HEK293 (cell line): ENCODE results near the gene CRY1.
A peak's percentile ranks its signal among the peaks of the same experiment; 100 is the strongest.

ENCODE experiments used
- CTCF ChIA-PET: fragments of 350-600 bp; formaldehyde crosslinking; extraction: SDS; loops from one replicate; lab custom pipeline; 2021; ENCODE audit warnings: antibody characterized with exemption; lab: Yijun Ruan, JAX
- POLR2A ChIA-PET: fragments of 300-600 bp; formaldehyde crosslinking; extraction: SDS; loops from one replicate; lab custom pipeline; 2020; ENCODE audit warnings: antibody characterized with exemption, inconsistent platforms; lab: Yijun Ruan, JAX
- H3K27ac ChIP-seq: fragments of 200-500 bp; sonication (Bioruptor generic); 2 replicates; pipeline ENCODE4 v1.5.1; 2014; ENCODE audit warnings: low read depth, low read length, control low read depth, inconsistent platforms; ENCODE audit errors: extremely low read depth
- H3K36me3 ChIP-seq, 2 experiments: fragments of 200-500 bp in 1 of 2; sonication (Bioruptor generic) in 1 of 2; 1 replicate in 1 of 2; 2 replicates in 1 of 2; pipeline ENCODE4 v1.5.1; 2014 to 2017; ENCODE audit warnings: inconsistent platforms in 2 of 2, low read length in 2 of 2; ENCODE audit not compliant: control insufficient read depth in 2 of 2, insufficient read depth in 1 of 2
- H3K4me1 ChIP-seq: fragments of 200-500 bp; sonication (Bioruptor generic); 2 replicates; pipeline ENCODE4 v1.5.1; 2014; ENCODE audit warnings: mild to moderate bottlenecking, low read length, inconsistent platforms; ENCODE audit not compliant: control insufficient read depth, insufficient read depth
- H3K4me3 ChIP-seq: 2 replicates; pipeline ENCODE4 v1.5.1; 2011; ENCODE audit warnings: low read depth, mild to moderate bottlenecking, control low read depth, low read length, moderate library complexity
- H3K9me3 ChIP-seq: fragments of 200-500 bp; sonication (Bioruptor generic); 2 replicates; pipeline ENCODE4 v1.5.1; 2014; ENCODE audit warnings: low read depth, low read length, inconsistent platforms; ENCODE audit not compliant: control insufficient read depth, insufficient read depth
- HOXA7 ChIP-seq: sonication (generic); formaldehyde crosslinking; IDR thresholded peaks from 2 replicates; pipeline ENCODE4 v1.8.1; 2022; ENCODE audit warnings: missing genetic modification reagents, borderline replicate concordance
- KLF7 ChIP-seq: fragments of 450-650 bp; formaldehyde crosslinking; IDR thresholded peaks from 2 replicates; pipeline ENCODE4 v1.5.1; 2016; ENCODE audit warnings: missing biosample characterization, missing genetic modification characterization, borderline replicate concordance
- KLF9 ChIP-seq: fragments of 450-650 bp; formaldehyde crosslinking; IDR thresholded peaks from 2 replicates; pipeline ENCODE4 v1.5.1; 2016; ENCODE audit warnings: missing biosample characterization, missing genetic modification characterization, low read depth
- YY1 ChIP-seq: fragments of 450-650 bp; formaldehyde crosslinking; IDR thresholded peaks from 2 replicates; pipeline ENCODE4 v1.5.1; 2018; ENCODE audit warnings: missing biosample characterization, missing genetic modification characterization
- ZNF292 ChIP-seq: fragments of 450-650 bp; formaldehyde crosslinking; IDR thresholded peaks from 2 replicates; pipeline ENCODE4 v1.5.1; 2016; ENCODE audit warnings: low read depth, missing biosample characterization, missing genetic modification characterization, borderline replicate concordance
- ZNF394 ChIP-seq: fragments of 450-650 bp; formaldehyde crosslinking; IDR thresholded peaks from 2 replicates; pipeline ENCODE4 v1.5.1; 2016; ENCODE audit warnings: missing biosample characterization, missing genetic modification characterization, mild to moderate bottlenecking, moderate library complexity, borderline replicate concordance
- ZNF560 ChIP-seq: fragments of 450-650 bp; formaldehyde crosslinking; IDR thresholded peaks from 2 replicates; pipeline ENCODE4 v1.5.1; 2017; ENCODE audit warnings: missing biosample characterization, missing genetic modification characterization, borderline replicate concordance
- ZNF600 ChIP-seq: fragments of 450-650 bp; formaldehyde crosslinking; IDR thresholded peaks from 2 replicates; pipeline ENCODE4 v1.5.1; 2016; ENCODE audit warnings: missing biosample characterization, missing genetic modification characterization
- TF ChIP-seq, protein P1 (sequence below): fragments of 450-650 bp; formaldehyde crosslinking; IDR thresholded peaks from 2 replicates; pipeline ENCODE4 v1.5.1; 2017; ENCODE audit warnings: missing biosample characterization, missing genetic modification characterization
- TF ChIP-seq, protein P2 (sequence below): fragments of 450-650 bp; formaldehyde crosslinking; IDR thresholded peaks from 2 replicates; pipeline ENCODE4 v1.5.1; 2016; ENCODE audit warnings: missing biosample characterization, missing genetic modification characterization, low read depth
- TF ChIP-seq, protein P3 (sequence below): fragments of 450-650 bp; formaldehyde crosslinking; IDR thresholded peaks from 2 replicates; pipeline ENCODE4 v1.5.1; 2016; ENCODE audit warnings: missing biosample characterization, missing genetic modification characterization
- TF ChIP-seq, protein P4 (sequence below): fragments of 450-650 bp; formaldehyde crosslinking; IDR thresholded peaks from 2 replicates; pipeline ENCODE4 v1.5.1; 2016; ENCODE audit warnings: missing biosample characterization, missing genetic modification characterization, low read depth
- TF ChIP-seq, protein P5 (sequence below): fragments of 450-650 bp; formaldehyde crosslinking; IDR thresholded peaks from 2 replicates; pipeline ENCODE4 v1.5.1; 2016; ENCODE audit warnings: missing biosample characterization, missing genetic modification characterization

Gene CRY1

DNA sequence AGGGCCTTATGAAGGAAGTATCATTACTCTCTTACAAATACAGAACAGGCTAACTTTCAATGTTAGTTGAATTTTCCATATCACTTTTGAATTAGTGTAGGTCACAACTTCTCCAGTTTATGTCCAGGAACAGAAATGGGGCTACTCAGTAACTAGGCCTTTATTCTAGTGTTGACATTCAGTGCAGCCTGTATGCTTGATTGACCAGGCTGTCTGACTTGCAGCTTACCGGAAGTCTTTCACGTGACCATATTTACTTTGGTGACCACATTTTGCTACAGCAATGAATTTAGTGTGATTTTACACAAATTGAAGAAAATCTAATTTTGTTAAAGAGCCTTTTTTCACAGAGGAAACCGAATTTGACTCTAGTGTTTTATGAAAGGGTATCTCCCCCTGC is 118.8 kb downstream of the CRY1 start:
- Histone ChIP-seq H3K36me3 (peaks cover 6 to 20% of the 10 kb centered on the region in 2 experiments; a peak in 2 of 3 replicates), H3K4me3 (no peak overlapping the region), H3K9me3 (no peaks in the 10 kb centered on the region), H3K27ac (no peak overlapping the region), H3K4me1 (peaks cover 7% of the 10 kb centered on the region; the same call in 1 of the 2 replicates)
- TF ChIP-seq, protein P1, sequence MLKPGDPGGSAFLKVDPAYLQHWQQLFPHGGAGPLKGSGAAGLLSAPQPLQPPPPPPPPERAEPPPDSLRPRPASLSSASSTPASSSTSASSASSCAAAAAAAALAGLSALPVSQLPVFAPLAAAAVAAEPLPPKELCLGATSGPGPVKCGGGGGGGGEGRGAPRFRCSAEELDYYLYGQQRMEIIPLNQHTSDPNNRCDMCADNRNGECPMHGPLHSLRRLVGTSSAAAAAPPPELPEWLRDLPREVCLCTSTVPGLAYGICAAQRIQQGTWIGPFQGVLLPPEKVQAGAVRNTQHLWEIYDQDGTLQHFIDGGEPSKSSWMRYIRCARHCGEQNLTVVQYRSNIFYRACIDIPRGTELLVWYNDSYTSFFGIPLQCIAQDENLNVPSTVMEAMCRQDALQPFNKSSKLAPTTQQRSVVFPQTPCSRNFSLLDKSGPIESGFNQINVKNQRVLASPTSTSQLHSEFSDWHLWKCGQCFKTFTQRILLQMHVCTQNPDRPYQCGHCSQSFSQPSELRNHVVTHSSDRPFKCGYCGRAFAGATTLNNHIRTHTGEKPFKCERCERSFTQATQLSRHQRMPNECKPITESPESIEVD: peak; percentile 28; the same call in 1 of the 2 replicates
- TF ChIP-seq ZNF600 (tag by site-specific recombination): no peak
- POLR2A ChIA-PET: interaction anchor here (1.6 kb wide), 1 partner anchor 18 kb away, joined by 3 read pairs; no protein-coding TSS in a partner anchor
- CTCF ChIA-PET: no interaction called here

DNA sequence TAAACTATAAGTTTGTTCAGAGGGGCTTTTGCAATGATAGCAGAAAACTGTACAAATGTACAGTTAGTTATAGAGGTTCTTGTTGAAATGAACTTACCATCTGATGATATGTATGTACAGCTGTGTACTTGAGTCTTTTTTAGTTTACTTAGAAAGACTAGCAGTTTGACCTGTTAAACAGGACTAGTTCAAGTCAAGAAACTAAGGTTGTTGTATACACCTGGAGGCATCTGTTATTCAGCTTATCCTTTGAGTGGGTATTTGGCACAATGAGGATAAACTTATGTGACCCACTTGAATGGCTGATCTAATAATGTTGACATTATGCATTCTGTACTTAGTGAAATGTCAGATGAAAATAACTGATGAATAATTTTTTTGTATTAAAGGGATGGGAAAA is 119.8 kb downstream of the CRY1 start:
- CTCF ChIA-PET: no interaction called here
- TF ChIP-seq KLF7 (tag by site-specific recombination) (no peak), KLF9 (tag by site-specific recombination) (no peak), ZNF394 (no peak), ZNF292 (tag by site-specific recombination) (no peak), HOXA7 (no peak), ZNF560 (no peak), YY1 (tag by site-specific recombination) (no peak)
- TF ChIP-seq, protein P2, sequence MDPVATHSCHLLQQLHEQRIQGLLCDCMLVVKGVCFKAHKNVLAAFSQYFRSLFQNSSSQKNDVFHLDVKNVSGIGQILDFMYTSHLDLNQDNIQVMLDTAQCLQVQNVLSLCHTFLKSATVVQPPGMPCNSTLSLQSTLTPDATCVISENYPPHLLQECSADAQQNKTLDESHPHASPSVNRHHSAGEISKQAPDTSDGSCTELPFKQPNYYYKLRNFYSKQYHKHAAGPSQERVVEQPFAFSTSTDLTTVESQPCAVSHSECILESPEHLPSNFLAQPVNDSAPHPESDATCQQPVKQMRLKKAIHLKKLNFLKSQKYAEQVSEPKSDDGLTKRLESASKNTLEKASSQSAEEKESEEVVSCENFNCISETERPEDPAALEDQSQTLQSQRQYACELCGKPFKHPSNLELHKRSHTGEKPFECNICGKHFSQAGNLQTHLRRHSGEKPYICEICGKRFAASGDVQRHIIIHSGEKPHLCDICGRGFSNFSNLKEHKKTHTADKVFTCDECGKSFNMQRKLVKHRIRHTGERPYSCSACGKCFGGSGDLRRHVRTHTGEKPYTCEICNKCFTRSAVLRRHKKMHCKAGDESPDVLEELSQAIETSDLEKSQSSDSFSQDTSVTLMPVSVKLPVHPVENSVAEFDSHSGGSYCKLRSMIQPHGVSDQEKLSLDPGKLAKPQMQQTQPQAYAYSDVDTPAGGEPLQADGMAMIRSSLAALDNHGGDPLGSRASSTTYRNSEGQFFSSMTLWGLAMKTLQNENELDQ (tag by site-specific recombination): no peak
- TF ChIP-seq, protein P3, sequence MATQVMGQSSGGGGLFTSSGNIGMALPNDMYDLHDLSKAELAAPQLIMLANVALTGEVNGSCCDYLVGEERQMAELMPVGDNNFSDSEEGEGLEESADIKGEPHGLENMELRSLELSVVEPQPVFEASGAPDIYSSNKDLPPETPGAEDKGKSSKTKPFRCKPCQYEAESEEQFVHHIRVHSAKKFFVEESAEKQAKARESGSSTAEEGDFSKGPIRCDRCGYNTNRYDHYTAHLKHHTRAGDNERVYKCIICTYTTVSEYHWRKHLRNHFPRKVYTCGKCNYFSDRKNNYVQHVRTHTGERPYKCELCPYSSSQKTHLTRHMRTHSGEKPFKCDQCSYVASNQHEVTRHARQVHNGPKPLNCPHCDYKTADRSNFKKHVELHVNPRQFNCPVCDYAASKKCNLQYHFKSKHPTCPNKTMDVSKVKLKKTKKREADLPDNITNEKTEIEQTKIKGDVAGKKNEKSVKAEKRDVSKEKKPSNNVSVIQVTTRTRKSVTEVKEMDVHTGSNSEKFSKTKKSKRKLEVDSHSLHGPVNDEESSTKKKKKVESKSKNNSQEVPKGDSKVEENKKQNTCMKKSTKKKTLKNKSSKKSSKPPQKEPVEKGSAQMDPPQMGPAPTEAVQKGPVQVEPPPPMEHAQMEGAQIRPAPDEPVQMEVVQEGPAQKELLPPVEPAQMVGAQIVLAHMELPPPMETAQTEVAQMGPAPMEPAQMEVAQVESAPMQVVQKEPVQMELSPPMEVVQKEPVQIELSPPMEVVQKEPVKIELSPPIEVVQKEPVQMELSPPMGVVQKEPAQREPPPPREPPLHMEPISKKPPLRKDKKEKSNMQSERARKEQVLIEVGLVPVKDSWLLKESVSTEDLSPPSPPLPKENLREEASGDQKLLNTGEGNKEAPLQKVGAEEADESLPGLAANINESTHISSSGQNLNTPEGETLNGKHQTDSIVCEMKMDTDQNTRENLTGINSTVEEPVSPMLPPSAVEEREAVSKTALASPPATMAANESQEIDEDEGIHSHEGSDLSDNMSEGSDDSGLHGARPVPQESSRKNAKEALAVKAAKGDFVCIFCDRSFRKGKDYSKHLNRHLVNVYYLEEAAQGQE (tag by site-specific recombination): no peak
- TF ChIP-seq, protein P4, sequence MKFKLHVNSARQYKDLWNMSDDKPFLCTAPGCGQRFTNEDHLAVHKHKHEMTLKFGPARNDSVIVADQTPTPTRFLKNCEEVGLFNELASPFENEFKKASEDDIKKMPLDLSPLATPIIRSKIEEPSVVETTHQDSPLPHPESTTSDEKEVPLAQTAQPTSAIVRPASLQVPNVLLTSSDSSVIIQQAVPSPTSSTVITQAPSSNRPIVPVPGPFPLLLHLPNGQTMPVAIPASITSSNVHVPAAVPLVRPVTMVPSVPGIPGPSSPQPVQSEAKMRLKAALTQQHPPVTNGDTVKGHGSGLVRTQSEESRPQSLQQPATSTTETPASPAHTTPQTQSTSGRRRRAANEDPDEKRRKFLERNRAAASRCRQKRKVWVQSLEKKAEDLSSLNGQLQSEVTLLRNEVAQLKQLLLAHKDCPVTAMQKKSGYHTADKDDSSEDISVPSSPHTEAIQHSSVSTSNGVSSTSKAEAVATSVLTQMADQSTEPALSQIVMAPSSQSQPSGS (tag by site-specific recombination): no peak
- TF ChIP-seq, protein P5, sequence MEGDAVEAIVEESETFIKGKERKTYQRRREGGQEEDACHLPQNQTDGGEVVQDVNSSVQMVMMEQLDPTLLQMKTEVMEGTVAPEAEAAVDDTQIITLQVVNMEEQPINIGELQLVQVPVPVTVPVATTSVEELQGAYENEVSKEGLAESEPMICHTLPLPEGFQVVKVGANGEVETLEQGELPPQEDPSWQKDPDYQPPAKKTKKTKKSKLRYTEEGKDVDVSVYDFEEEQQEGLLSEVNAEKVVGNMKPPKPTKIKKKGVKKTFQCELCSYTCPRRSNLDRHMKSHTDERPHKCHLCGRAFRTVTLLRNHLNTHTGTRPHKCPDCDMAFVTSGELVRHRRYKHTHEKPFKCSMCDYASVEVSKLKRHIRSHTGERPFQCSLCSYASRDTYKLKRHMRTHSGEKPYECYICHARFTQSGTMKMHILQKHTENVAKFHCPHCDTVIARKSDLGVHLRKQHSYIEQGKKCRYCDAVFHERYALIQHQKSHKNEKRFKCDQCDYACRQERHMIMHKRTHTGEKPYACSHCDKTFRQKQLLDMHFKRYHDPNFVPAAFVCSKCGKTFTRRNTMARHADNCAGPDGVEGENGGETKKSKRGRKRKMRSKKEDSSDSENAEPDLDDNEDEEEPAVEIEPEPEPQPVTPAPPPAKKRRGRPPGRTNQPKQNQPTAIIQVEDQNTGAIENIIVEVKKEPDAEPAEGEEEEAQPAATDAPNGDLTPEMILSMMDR (tag by site-specific recombination): no peak
- no peak overlapping the region for H3K4me3 ChIP-seq
- peaks cover 5% of the 10 kb centered on the region; the same call in 1 of the 2 replicates for H3K4me1 ChIP-seq
- no peaks in the 10 kb centered on the region for H3K9me3 ChIP-seq
- POLR2A ChIA-PET: interaction anchor here (1.6 kb wide), 1 partner anchor 17 kb away, joined by 3 read pairs; no protein-coding TSS in a partner anchor
- H3K27ac ChIP-seq: no peak overlapping the region
- peaks cover 6 to 27% of the 10 kb centered on the region in 2 experiments; a peak in 2 of 3 replicates for H3K36me3 ChIP-seq
